GM10266 (cell line): Measurements from ENCODE around the gene LRRFIP2.
"Not testable (repeated sequence)": the region's sequence is repeated elsewhere in the genome, so short reads cannot be mapped to it uniquely, and the experiment has no call there.

Experiments
- DNase-seq: peaks from one replicate; pipeline ENCODE4 v3.0.0; 2012; ENCODE audit errors: extremely low spot score
- TF ChIP-seq, protein P1 (sequence below): IDR thresholded peaks from 2 replicates; pipeline ENCODE4 v1.5.1; 2012; ENCODE audit warnings: mild to moderate bottlenecking, low read depth; ENCODE audit not compliant: control insufficient read depth, insufficient read depth; ENCODE audit errors: missing control alignments

LRRFIP2 gene

GRCh38 chr3:37154668-37155314 is 19.6 kb downstream of the LRRFIP2 start:
- DNase-seq = no peak
- TF ChIP-seq, protein P1, sequence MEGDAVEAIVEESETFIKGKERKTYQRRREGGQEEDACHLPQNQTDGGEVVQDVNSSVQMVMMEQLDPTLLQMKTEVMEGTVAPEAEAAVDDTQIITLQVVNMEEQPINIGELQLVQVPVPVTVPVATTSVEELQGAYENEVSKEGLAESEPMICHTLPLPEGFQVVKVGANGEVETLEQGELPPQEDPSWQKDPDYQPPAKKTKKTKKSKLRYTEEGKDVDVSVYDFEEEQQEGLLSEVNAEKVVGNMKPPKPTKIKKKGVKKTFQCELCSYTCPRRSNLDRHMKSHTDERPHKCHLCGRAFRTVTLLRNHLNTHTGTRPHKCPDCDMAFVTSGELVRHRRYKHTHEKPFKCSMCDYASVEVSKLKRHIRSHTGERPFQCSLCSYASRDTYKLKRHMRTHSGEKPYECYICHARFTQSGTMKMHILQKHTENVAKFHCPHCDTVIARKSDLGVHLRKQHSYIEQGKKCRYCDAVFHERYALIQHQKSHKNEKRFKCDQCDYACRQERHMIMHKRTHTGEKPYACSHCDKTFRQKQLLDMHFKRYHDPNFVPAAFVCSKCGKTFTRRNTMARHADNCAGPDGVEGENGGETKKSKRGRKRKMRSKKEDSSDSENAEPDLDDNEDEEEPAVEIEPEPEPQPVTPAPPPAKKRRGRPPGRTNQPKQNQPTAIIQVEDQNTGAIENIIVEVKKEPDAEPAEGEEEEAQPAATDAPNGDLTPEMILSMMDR = no peak

GRCh38 chr3:37150621-37151020 is 23.8 kb downstream of the LRRFIP2 start:
- TF ChIP-seq, protein P1 = no peak

GRCh38 chr3:37149257-37149656 is 25.1 kb downstream of the LRRFIP2 start:
- TF ChIP-seq, protein P1 = no peak
- no peak for DNase-seq

More at GRCh38 chr3:37150621-37151020, 23.8 kb downstream of the LRRFIP2 start:
- DNase-seq = no peak

- DNase-seq = no peak
- TF ChIP-seq, protein P1 = no peak
Observed at GRCh38 chr3:37148208-37148607, 26.2 kb downstream of the LRRFIP2 start.

- no peak for DNase-seq
- TF ChIP-seq, protein P1 = no peak
Observed at GRCh38 chr3:37147666-37148065, 26.7 kb downstream of the LRRFIP2 start.

GRCh38 chr3:37146927-37147326 is 27.5 kb downstream of the LRRFIP2 start:
- DNase-seq = not testable (repeated sequence)

- TF ChIP-seq, protein P1 = no peak
- no peak for DNase-seq
Observed at GRCh38 chr3:37145611-37146010, 28.8 kb downstream of the LRRFIP2 start.

- DNase-seq = no peak
- TF ChIP-seq, protein P1 = no peak
Observed at GRCh38 chr3:37144806-37145205, 29.6 kb downstream of the LRRFIP2 start.
